ENCODE data around the gene OMP.

DNA sequence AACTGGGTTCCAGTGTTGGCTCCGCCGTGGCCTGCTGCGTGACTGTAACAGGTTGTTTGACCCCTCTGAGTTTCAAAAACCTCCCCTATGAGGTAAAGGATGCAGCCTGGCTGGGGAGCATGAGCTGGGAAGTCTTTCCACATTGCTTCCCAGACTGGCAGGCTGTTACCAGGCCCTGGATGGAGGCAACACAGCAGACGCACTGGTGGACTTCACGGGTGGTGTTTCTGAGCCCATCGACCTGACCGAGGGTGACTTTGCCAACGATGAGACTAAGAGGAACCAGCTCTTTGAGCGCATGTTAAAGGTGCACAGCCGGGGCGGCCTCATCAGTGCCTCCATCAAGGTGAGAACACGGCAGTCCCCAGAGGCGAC, 11.4 kb downstream of the OMP start:
- TF ChIP-seq, protein P1, sequence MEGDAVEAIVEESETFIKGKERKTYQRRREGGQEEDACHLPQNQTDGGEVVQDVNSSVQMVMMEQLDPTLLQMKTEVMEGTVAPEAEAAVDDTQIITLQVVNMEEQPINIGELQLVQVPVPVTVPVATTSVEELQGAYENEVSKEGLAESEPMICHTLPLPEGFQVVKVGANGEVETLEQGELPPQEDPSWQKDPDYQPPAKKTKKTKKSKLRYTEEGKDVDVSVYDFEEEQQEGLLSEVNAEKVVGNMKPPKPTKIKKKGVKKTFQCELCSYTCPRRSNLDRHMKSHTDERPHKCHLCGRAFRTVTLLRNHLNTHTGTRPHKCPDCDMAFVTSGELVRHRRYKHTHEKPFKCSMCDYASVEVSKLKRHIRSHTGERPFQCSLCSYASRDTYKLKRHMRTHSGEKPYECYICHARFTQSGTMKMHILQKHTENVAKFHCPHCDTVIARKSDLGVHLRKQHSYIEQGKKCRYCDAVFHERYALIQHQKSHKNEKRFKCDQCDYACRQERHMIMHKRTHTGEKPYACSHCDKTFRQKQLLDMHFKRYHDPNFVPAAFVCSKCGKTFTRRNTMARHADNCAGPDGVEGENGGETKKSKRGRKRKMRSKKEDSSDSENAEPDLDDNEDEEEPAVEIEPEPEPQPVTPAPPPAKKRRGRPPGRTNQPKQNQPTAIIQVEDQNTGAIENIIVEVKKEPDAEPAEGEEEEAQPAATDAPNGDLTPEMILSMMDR (IDR thresholded peaks at IDR 0.05) = no peak
- no peak for TF ChIP-seq EZH2 (IDR thresholded peaks at IDR 0.05; ENCODE audit: borderline replicate concordance, insufficient read depth, low read depth, low read length, poor library complexity, severe bottlenecking)
